HG02884 (cell line): ENCODE measurements around the gene SMIM13.

Experiments used
- ATAC-seq: cut with Tn5 transposase; IDR thresholded peaks from one replicate; pipeline ENCODE4 v1.9.1; 2021; ENCODE audit warnings: mild to moderate bottlenecking, moderate library complexity; ENCODE audit not compliant: unreplicated experiment

The SMIM13 gene

GRCh38 chr6:11120271-11121005 is 26.8 kb downstream of the SMIM13 start:
- no peak for ATAC-seq

GRCh38 chr6:11121851-11122250 is 28.2 kb downstream of the SMIM13 start:
- no peak for ATAC-seq

- no peak for ATAC-seq
Measured at GRCh38 chr6:11122380-11122779, 28.7 kb downstream of the SMIM13 start.

- no peak for ATAC-seq
Measured at GRCh38 chr6:11123978-11124377, 30.3 kb downstream of the SMIM13 start.

GRCh38 chr6:11126876-11127275 is 33.2 kb downstream of the SMIM13 start:
- ATAC-seq: no peak

GRCh38 chr6:11128608-11129007 is 35.0 kb downstream of the SMIM13 start:
- ATAC-seq: no peak

GRCh38 chr6:11129908-11130565 is 36.4 kb downstream of the SMIM13 start:
- ATAC-seq: peak; percentile 57

GRCh38 chr6:11130605-11131004 is 37.0 kb downstream of the SMIM13 start:
- no peak for ATAC-seq

GRCh38 chr6:11132194-11132888 is 38.7 kb downstream of the SMIM13 start:
- no peak for ATAC-seq

- ATAC-seq: no peak
Measured at GRCh38 chr6:11133281-11133680, 39.6 kb downstream of the SMIM13 start.

- ATAC-seq: no peak
Measured at GRCh38 chr6:11136809-11137208, 43.2 kb downstream of the SMIM13 start.

GRCh38 chr6:11139051-11139960 is 45.7 kb downstream of the SMIM13 start:
- ATAC-seq: peak; percentile 77

- no peak for ATAC-seq
Measured at GRCh38 chr6:11140056-11140455, 46.4 kb downstream of the SMIM13 start.

- no peak for ATAC-seq
Measured at GRCh38 chr6:11141295-11141694, 47.7 kb downstream of the SMIM13 start.

- no peak for ATAC-seq
Measured at GRCh38 chr6:11142296-11143027, 48.8 kb downstream of the SMIM13 start.

GRCh38 chr6:11143394-11144371 is 50.0 kb downstream of the SMIM13 start:
- ATAC-seq: no peak

GRCh38 chr6:11144393-11144851 is 50.8 kb downstream of the SMIM13 start:
- peak; percentile 64 for ATAC-seq

GRCh38 chr6:11146117-11146826 is 52.6 kb downstream of the SMIM13 start:
- ATAC-seq: no peak
